AG04450 (cell line): Measurements from ENCODE around the gene BCL7A. TPM values are rescaled to one million over a fixed set of nuclear protein-coding genes. Genes with fewer than 3 reads are reported as not detected.
A peak's percentile ranks its signal among the peaks of the same experiment; 100 is the strongest.

Experiments used
- CTCF ChIA-PET: fragments of 300-600, 350-600 bp; formaldehyde crosslinking; extraction: SDS; loops from one replicate; lab custom pipeline; 2022; ENCODE audit warnings: antibody characterized with exemption, inconsistent platforms; lab: Charles Lee
- POLR2A ChIA-PET: fragments of 350-600 bp; formaldehyde crosslinking; extraction: SDS; loops from one replicate; lab custom pipeline; 2021; ENCODE audit warnings: antibody characterized with exemption, inconsistent platforms; lab: Yijun Ruan, JAX
- DNase-seq: peaks from one replicate; pipeline ENCODE4 v3.0.0-alpha.2; 2011; ENCODE audit warnings: low read depth, low spot score
- H3K27ac ChIP-seq: one replicate; pipeline ENCODE4 v1.5.1; 2012; ENCODE audit warnings: low read depth, low read length, control low read depth
- H3K27me3 ChIP-seq: one replicate; pipeline ENCODE4 v1.6.0; 2012; ENCODE audit warnings: low read length; ENCODE audit not compliant: control insufficient read depth, insufficient read depth
- H3K4me3 ChIP-seq: 2 replicates; pipeline ENCODE4 v1.5.1; 2011; ENCODE audit warnings: mild to moderate bottlenecking, low read depth, low read length, control low read depth
- H3K9me3 ChIP-seq: 2 replicates; pipeline ENCODE4 v1.5.1; 2012; ENCODE audit warnings: low read length; ENCODE audit not compliant: control insufficient read depth, insufficient read depth
- polyA plus RNA-seq: library from polyadenylated mRNA; depleted of rRNA; stranded (reverse); fragments of >200 nt; gene quantifications from 2 replicates; pipeline ENCODE4 v1.2.3, GENCODE V29; 2011
- TF ChIP-seq, protein P1 (sequence below): IDR thresholded peaks from 2 replicates; pipeline ENCODE4 v1.5.1; 2011; ENCODE audit warnings: low read depth, low read length, control low read depth, inconsistent platforms

The BCL7A gene
- polyA plus RNA-seq, 1 experiment: 4.4 TPM

- DNase-seq: no peak
- H3K9me3 ChIP-seq: peaks cover 3% of the 10 kb centered on the region
- ChIA-PET POLR2A (interaction anchor here (1.0 kb wide), 1 partner anchor 12 kb away, joined by 3 read pairs; no protein-coding TSS in a partner anchor), CTCF (no interaction called here)
- no peaks in the 10 kb centered on the region for H3K27me3 ChIP-seq
- no peak overlapping the region for H3K4me3 ChIP-seq
- TF ChIP-seq, protein P1, sequence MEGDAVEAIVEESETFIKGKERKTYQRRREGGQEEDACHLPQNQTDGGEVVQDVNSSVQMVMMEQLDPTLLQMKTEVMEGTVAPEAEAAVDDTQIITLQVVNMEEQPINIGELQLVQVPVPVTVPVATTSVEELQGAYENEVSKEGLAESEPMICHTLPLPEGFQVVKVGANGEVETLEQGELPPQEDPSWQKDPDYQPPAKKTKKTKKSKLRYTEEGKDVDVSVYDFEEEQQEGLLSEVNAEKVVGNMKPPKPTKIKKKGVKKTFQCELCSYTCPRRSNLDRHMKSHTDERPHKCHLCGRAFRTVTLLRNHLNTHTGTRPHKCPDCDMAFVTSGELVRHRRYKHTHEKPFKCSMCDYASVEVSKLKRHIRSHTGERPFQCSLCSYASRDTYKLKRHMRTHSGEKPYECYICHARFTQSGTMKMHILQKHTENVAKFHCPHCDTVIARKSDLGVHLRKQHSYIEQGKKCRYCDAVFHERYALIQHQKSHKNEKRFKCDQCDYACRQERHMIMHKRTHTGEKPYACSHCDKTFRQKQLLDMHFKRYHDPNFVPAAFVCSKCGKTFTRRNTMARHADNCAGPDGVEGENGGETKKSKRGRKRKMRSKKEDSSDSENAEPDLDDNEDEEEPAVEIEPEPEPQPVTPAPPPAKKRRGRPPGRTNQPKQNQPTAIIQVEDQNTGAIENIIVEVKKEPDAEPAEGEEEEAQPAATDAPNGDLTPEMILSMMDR: no peak
- H3K27ac ChIP-seq: peak overlapping the region; percentile 11
Observed at GRCh38 chr12:122003651-122004611, 17.8 kb upstream of the BCL7A start.

DNA sequence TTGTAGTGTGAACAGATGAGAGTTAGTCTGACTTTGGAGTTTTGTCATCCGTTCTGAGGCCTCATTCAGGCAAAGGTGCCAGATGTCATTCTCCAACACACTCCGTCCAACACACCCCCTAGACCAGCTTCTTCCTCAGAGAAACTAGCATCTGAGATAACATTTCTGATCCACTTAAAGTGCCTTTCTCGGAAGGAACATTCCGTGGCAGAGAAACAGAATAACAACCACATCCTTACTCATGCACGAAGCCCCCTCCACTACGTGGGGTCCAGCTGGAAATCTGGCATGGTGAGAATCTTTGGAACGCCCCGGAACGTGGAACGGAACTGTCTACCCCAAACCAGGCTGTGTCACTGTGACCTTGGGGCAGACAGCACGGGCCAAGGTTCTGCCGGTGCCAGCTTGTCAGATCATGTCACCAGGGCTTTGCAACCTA, 17.0 kb upstream of the BCL7A start:
- Histone ChIP-seq H3K4me3 (no peak overlapping the region), H3K27ac (no peak overlapping the region), H3K9me3 (no peaks in the 10 kb centered on the region; the same call in 1 of the 2 replicates), H3K27me3 (no peaks in the 10 kb centered on the region)
- CTCF ChIA-PET: no interaction called here
- POLR2A ChIA-PET: interaction anchor here (0.9 to 1.0 kb wide), 2 partner anchors 13 to 292 kb away, joined by 3 read pairs; partner anchors contain the start of gene TMEM120B
- TF ChIP-seq, protein P1: no peak
- no peak for DNase-seq

- no peak for DNase-seq
- Histone ChIP-seq H3K27ac (no peak overlapping the region), H3K4me3 (no peak overlapping the region), H3K27me3 (no peaks in the 10 kb centered on the region), H3K9me3 (no peaks in the 10 kb centered on the region; the same call in 1 of the 2 replicates)
- ChIA-PET POLR2A (interaction anchor here (0.9 to 1.0 kb wide), 2 partner anchors 13 to 293 kb away, joined by 3 read pairs; partner anchors contain the start of gene TMEM120B), CTCF (no interaction called here)
- TF ChIP-seq, protein P1: no peak
Observed at GRCh38 chr12:122005252-122005776, 16.4 kb upstream of the BCL7A start.

DNA sequence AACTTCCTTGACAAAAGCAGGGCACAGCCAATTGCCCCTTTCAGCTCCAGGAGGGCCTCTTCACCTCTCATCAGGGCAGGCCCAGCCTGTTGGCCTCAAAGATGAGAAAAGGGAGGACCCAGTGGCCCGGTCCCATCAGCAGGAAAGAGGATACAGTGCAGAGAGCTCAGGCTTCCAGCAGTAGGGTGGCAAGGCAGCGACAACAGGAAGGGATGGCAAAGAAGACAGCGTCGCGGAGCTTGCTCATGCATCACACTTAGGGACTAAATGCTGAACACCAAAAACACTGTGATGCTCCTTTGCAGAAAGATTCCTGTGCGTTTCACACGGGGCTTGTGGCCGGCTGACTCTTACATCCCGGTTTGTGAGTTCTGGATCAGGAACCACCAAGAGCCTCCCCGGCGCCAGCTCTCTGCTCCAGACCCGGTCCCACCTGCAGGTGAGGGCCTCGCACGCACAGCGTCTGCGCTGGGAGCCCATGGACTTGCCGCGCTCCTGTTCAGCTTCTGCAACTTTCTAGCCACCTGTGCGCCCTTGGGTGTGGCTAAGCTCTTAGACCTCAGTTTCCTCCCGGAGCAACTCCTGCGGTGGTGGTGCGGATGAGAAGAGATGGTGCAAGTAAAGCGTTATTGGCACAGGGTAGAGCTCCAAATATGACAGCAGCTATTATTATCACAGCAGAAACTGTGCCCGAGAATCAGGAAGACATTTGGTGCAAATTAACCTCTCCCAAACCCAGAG, 15.3 kb upstream of the BCL7A start:
- ChIA-PET POLR2A (interaction anchor here (1.3 kb wide), 1 partner anchor 14 kb away, joined by 3 read pairs; no protein-coding TSS in a partner anchor), CTCF (interaction anchor here (0.7 kb wide), 1 partner anchor 1575 kb away, joined by 4 read pairs; no protein-coding TSS in a partner anchor)
- no peak for DNase-seq
- Histone ChIP-seq H3K9me3 (no peaks in the 10 kb centered on the region; the same call in 1 of the 2 replicates), H3K4me3 (no peak overlapping the region), H3K27ac (no peak overlapping the region), H3K27me3 (no peaks in the 10 kb centered on the region)
- TF ChIP-seq, protein P1: no peak
